IPS-18c (cell line): Measurements from ENCODE around the gene STN1.

Experiments
- H3K4me3 ChIP-seq: 2 replicates; pipeline ENCODE4 v1.7.0; 2013; ENCODE audit warnings: low read depth, mild to moderate bottlenecking, low read length, moderate library complexity; ENCODE audit not compliant: insufficient read depth
- H3K9me3 ChIP-seq: one replicate; pipeline ENCODE4 v1.6.1; 2013; ENCODE audit warnings: mild to moderate bottlenecking, low read length, moderate library complexity; ENCODE audit not compliant: control insufficient read depth, insufficient read depth

STN1 gene

GRCh38 chr10:103932971-103933370 is 15.0 kb upstream of the STN1 start:
- Histone ChIP-seq H3K9me3 (peaks cover 2% of the 10 kb centered on the region), H3K4me3 (no peak overlapping the region)

GRCh38 chr10:103932271-103932670 is 14.3 kb upstream of the STN1 start:
- no peak overlapping the region for H3K4me3 ChIP-seq
- peaks cover 2% of the 10 kb centered on the region for H3K9me3 ChIP-seq

DNA sequence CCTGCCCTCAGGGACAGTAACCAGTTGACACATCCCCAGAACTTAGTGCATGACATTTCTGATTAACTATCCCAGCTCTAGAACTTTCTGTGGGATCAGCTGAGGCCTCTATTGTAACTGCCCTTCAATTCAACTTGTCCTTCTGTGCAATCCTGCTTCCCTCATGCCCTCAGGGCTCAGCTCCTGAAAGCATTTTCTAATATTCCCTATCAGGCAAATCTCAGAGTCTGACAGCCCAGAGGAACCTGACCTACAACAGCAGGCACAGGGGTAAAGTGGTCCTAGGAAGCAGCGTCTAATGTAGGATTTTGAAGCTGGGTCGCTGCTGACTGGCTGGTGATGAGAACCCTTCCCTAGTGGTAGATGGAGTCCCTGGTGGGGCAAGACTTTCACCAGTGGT is 13.6 kb upstream of the STN1 start:
- H3K4me3 ChIP-seq: no peak overlapping the region
- H3K9me3 ChIP-seq: peaks cover 2% of the 10 kb centered on the region

- peaks cover 2% of the 10 kb centered on the region for H3K9me3 ChIP-seq
These were observed 12.9 kb upstream of the STN1 start for GRCh38 chr10:103930881-103931280.

DNA sequence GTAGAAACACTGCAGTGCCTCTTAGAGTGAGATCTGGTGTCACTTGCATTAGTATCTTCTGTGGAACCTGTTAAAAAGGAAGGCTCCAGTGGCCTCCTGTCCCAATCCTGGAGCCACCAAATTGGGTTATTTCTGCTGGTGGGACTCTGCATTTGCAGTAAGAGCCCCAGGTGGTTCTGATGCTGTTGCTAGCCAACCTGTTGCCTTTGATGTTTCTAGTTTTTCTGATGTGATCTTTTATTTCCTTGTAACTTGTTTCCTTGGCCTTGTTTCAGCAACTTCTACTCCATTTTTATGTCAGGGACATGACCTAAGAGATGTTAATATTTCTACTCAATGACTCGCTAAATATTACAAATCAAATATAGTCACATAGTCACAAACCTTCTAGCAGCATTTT is 12.5 kb upstream of the STN1 start:
- Histone ChIP-seq H3K9me3 (peaks cover 2% of the 10 kb centered on the region), H3K4me3 (no peak overlapping the region)

More at GRCh38 chr10:103930881-103931280, 12.9 kb upstream of the STN1 start:
- H3K4me3 ChIP-seq: no peak overlapping the region

GRCh38 chr10:103929381-103929921 is 11.5 kb upstream of the STN1 start:
- Histone ChIP-seq H3K9me3 (peaks cover 2% of the 10 kb centered on the region), H3K4me3 (no peak overlapping the region)

DNA sequence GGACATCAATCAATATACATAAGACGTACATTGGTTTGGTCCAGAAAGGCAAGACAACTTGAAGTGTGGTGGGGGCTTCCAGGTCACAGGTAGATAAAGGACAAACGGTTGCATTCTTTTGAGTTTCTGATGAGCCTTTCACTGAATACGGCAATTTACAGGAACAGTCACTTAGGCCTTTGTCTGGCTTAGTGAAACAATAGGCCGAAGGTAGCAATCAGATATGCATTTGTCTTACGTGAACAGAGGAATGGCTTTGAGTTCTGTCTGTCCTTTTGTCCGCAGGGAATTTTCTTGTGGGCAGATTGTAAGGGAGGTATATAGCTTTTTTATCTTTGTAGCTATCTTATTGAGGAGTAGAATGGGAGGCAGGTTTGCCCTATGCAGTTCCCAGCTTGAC is 10.8 kb upstream of the STN1 start:
- peaks cover 2% of the 10 kb centered on the region for H3K9me3 ChIP-seq

GRCh38 chr10:103926722-103927319 is 8.8 kb upstream of the STN1 start:
- Histone ChIP-seq H3K9me3 (peaks cover 1% of the 10 kb centered on the region), H3K4me3 (no peak overlapping the region)

More for the DNA sequence above, 10.8 kb upstream of the STN1 start:
- no peak overlapping the region for H3K4me3 ChIP-seq

- Histone ChIP-seq H3K9me3 (no peaks in the 10 kb centered on the region), H3K4me3 (no peak overlapping the region)
These were observed 7.6 kb upstream of the STN1 start for GRCh38 chr10:103925591-103925990.

DNA sequence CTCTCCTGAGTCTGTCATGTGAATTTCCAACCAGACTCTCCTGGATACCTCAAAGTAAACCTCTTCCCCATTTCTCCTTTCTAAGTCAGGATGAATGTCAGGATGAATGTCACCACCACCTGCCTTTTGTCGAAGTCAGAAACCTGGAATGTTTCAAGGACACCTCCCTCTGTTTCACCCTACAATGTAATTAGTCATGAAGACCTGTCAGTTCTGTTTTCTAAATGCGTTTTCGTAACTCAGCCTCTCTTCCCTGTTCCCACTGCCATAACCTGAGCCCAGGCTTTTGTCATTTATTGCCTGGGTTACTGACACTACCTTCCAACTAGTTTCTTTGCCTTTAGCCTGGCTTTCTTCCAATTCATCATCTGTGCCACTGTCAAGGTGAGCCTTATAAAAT is 5.5 kb upstream of the STN1 start:
- Histone ChIP-seq H3K9me3 (no peaks in the 10 kb centered on the region), H3K4me3 (no peak overlapping the region)

- no peak overlapping the region for H3K4me3 ChIP-seq
- H3K9me3 ChIP-seq: no peaks in the 10 kb centered on the region
These were observed 4.7 kb upstream of the STN1 start for GRCh38 chr10:103922659-103923058.

DNA sequence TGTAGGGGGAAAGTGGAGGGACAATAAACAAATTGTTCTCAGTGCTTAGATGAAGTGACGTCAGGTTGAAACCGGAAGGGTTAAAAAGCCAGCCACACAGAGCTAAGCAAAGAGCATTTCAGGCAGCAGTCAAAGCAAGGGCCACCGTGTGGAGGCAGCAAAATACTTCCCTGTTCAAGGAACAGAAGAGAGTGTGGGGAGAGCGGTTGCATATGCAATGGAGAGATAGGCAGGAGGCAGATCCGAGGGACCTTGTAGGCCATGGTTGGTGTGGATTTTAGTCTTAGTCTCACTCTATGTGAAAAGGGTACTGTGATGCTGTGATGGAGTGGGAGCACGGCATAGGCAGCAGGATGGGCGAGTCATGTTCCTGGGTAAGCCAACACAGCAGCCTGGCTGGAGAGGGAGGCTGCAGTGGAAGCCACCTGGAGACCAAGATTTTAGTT is 3.8 kb upstream of the STN1 start:
- no peaks in the 10 kb centered on the region for H3K9me3 ChIP-seq
- no peak overlapping the region for H3K4me3 ChIP-seq

- no peak overlapping the region for H3K4me3 ChIP-seq
These were observed 3.3 kb upstream of the STN1 start for GRCh38 chr10:103921248-103921647.

GRCh38 chr10:103919648-103920025 is 1.7 kb upstream of the STN1 start:
- Histone ChIP-seq H3K4me3 (no peak overlapping the region), H3K9me3 (peaks cover 6% of the 10 kb centered on the region)

More at GRCh38 chr10:103921248-103921647, 3.3 kb upstream of the STN1 start:
- no peaks in the 10 kb centered on the region for H3K9me3 ChIP-seq

DNA sequence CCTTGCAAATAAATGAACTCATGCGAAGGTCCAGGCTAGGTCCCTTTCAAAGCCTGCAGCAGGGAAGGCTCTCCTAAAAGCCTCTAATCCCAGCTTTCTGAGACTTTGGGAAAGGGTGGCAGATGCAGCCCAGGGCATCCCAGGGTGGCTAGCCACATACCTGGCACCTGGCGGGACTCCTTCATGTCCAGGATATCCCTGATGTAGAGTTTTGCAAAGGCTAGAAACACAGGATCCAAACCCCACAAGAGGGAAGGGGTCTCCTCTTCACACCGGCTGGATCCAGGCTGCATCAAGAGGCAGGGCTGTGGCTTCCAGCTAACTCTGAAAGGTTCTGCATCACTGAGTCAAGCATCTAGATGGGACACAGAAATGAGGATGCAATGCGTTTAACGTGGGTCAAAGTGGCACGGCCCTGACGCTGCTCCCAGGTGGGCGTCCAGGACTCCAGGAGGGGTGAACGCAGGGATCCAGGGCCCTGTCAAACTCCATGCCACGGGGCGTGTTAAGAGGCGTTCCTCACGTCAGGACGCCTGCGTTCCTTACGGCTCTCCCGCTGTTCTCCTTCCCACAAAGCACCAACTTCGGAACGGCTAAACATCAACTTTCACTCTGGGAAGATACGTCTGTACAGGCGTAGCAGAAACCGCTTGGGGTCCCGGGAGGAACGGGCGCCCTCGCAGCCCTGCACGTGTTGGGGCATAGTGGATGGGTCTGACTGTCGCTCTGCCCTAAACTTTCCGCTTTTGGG is 507 bp downstream of the STN1 start:
- Histone ChIP-seq H3K4me3 (peak overlapping the region; percentile 93), H3K9me3 (peaks cover 6% of the 10 kb centered on the region)

- H3K4me3 ChIP-seq: no peak overlapping the region; the same call in 1 of the 2 replicates
- peaks cover 6% of the 10 kb centered on the region for H3K9me3 ChIP-seq
These were observed 1.1 kb downstream of the STN1 start for GRCh38 chr10:103916876-103917275.

DNA sequence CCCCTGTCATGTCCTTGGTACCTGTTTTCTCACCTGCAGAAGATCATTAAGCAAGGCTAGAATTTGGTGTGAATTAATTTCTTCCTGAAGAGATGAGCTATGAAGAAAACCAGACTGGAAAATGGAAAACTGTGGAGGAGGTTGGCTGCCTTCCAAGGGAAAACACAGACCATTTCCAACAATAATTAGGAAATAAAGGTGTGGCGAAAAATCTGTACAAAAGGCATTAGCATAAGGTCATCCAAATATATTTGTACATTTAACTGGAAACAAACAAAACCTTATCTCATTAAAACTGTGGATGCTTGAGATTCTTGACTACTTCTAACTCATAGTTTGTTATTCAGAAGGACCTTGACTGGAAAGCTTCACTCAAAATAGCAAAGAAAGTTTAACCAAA is 1.7 kb downstream of the STN1 start:
- Histone ChIP-seq H3K4me3 (no peak overlapping the region), H3K9me3 (peaks cover 6% of the 10 kb centered on the region)

DNA sequence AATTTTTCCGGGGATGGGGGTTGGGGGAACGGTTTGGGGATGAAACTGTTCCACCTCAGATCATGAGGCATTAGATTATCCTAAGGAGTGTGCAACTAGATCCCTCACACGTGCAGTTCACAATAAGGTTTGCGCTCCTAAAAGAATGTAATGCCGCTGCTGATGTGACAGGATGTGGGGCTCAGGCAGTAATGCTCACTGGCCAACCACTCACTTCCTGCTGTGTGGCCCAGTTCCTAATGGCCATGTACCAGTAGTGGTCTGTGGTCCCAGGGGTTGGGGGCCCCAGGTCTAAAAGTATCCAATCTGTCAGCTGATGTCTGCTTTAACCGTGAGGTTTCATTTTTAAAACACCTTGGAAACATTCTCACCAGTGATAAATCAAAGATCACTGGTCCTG is 2.2 kb downstream of the STN1 start:
- peaks cover 6% of the 10 kb centered on the region for H3K9me3 ChIP-seq
- H3K4me3 ChIP-seq: no peak overlapping the region
